ENCODE data around the gene WLS.

- no peak for TF ChIP-seq SUZ12 (IDR thresholded peaks at IDR 0.05)
- no peak for TF ChIP-seq BHLHE40 (IDR thresholded peaks at IDR 0.05; ENCODE audit: borderline replicate concordance)
- TF ChIP-seq FOXK2 (IDR thresholded peaks at IDR 0.05): no peak
- no peak for TF ChIP-seq HDGF (IDR thresholded peaks at IDR 0.05; ENCODE audit: borderline replicate concordance)
- TF ChIP-seq ELF4 (IDR thresholded peaks at IDR 0.05): no peak
- no peak for TF ChIP-seq TARDBP (IDR thresholded peaks at IDR 0.05)
- no peak for TF ChIP-seq CTBP1 (IDR thresholded peaks at IDR 0.05; ENCODE audit: borderline replicate concordance)
- no peak for TF ChIP-seq ARNT (IDR thresholded peaks at IDR 0.05)
- no peak for TF ChIP-seq NFRKB (IDR thresholded peaks at IDR 0.05)
- no peak for TF ChIP-seq FOXM1 (IDR thresholded peaks at IDR 0.05; ENCODE audit: borderline replicate concordance)
- no peak for TF ChIP-seq PKNOX1 (IDR thresholded peaks at IDR 0.05)
- no peak for TF ChIP-seq SP1 (IDR thresholded peaks at IDR 0.05)
- no peak for TF ChIP-seq FOXA1 (IDR thresholded peaks at IDR 0.05)
- no peak for TF ChIP-seq ZNF384 (IDR thresholded peaks at IDR 0.05)
These were observed 14.7 kb downstream of the WLS start for GRCh38 chr1:68217618-68218017.

Data from HEK293T (cell line).